ENCODE results near the gene BEX2. TPM values are rescaled to one million over a fixed set of nuclear protein-coding genes. Genes with fewer than 3 reads are reported as not detected.
"Not testable (repeated sequence)": the region's sequence is repeated elsewhere in the genome, so short reads cannot be mapped to it uniquely, and the experiment has no call there.

The BEX2 gene
- total RNA-seq, 1 donor: 32.5 TPM

- H3K4me3 ChIP-seq (ENCODE audit: low read length); H3K4me1 ChIP-seq (ENCODE audit: insufficient read depth, low read length); H3K9me3 ChIP-seq (ENCODE audit: low read depth, low read length); H3K27me3 ChIP-seq (ENCODE audit: insufficient read depth, low read length): not testable (repeated sequence)
Measured at GRCh38 chrX:103305666-103306065, 5.1 kb downstream of the BEX2 start.

- Histone ChIP-seq H3K27me3 (ENCODE audit: insufficient read depth, low read length) (no peaks in the 10 kb centered on the region), H3K9me3 (ENCODE audit: low read depth, low read length) (no peaks in the 10 kb centered on the region), H3K4me1 (ENCODE audit: insufficient read depth, low read length) (no peaks in the 10 kb centered on the region), H3K4me3 (ENCODE audit: low read length) (no peak overlapping the region)
Measured at GRCh38 chrX:103304705-103305104, 6.1 kb downstream of the BEX2 start.

- Histone ChIP-seq H3K4me1 (ENCODE audit: insufficient read depth, low read length) (no peaks in the 10 kb centered on the region), H3K4me3 (ENCODE audit: low read length) (no peak overlapping the region), H3K27me3 (ENCODE audit: insufficient read depth, low read length) (no peaks in the 10 kb centered on the region), H3K9me3 (ENCODE audit: low read depth, low read length) (no peaks in the 10 kb centered on the region)
Measured at GRCh38 chrX:103293118-103293517, 17.7 kb downstream of the BEX2 start.

- H3K9me3 ChIP-seq (ENCODE audit: low read depth, low read length): no peaks in the 10 kb centered on the region
- no peaks in the 10 kb centered on the region for H3K4me1 ChIP-seq (ENCODE audit: insufficient read depth, low read length)
- no peak overlapping the region for H3K4me3 ChIP-seq (ENCODE audit: low read length)
- H3K27me3 ChIP-seq (ENCODE audit: insufficient read depth, low read length): peaks cover 3% of the 10 kb centered on the region
Measured at GRCh38 chrX:103279624-103280023, 31.2 kb downstream of the BEX2 start.

GRCh38 chrX:103276581-103277002 lies 34.2 kb downstream of the BEX2 start, which contains the start of gene TCEAL5:
Gene TCEAL5, minus strand, starts transcription at chrX:103276750. Its CDS starts 2,187 bp downstream, at chrX:103274563.
- Histone ChIP-seq H3K4me3 (ENCODE audit: low read length) (no peak within 1 kb of the TSS), H3K27me3 (ENCODE audit: insufficient read depth, low read length) (peaks cover 3% of the 10 kb centered on the region), H3K9me3 (ENCODE audit: low read depth, low read length) (no peaks in the 10 kb centered on the region), H3K4me1 (ENCODE audit: insufficient read depth, low read length) (no peaks in the 10 kb centered on the region)

- Histone ChIP-seq H3K4me3 (ENCODE audit: low read length) (no peak overlapping the region), H3K4me1 (ENCODE audit: insufficient read depth, low read length) (no peaks in the 10 kb centered on the region)
Measured at GRCh38 chrX:103275947-103276567, 34.7 kb downstream of the BEX2 start.

GRCh38 chrX:103274284-103274683 lies 36.5 kb downstream of the BEX2 start:
- no peak overlapping the region for H3K4me3 ChIP-seq (ENCODE audit: low read length)
- no peaks in the 10 kb centered on the region for H3K9me3 ChIP-seq (ENCODE audit: low read depth, low read length)
- H3K27me3 ChIP-seq (ENCODE audit: insufficient read depth, low read length): peaks cover 7% of the 10 kb centered on the region
- no peaks in the 10 kb centered on the region for H3K4me1 ChIP-seq (ENCODE audit: insufficient read depth, low read length)

More at GRCh38 chrX:103275947-103276567, 34.7 kb downstream of the BEX2 start:
- Histone ChIP-seq H3K9me3 (ENCODE audit: low read depth, low read length) (no peaks in the 10 kb centered on the region), H3K27me3 (ENCODE audit: insufficient read depth, low read length) (peaks cover 3% of the 10 kb centered on the region)

Other genes with a start within 250 kb of the BEX2 start
- gene BEX1, start 246.8 kb downstream of the BEX2 start, total RNA-seq: 0.52 TPM
- 0.73 TPM for gene NXF3, start 217.8 kb downstream of the BEX2 start, total RNA-seq
- gene BEX4, start 95.9 kb downstream of the BEX2 start, total RNA-seq: 38.4 TPM
- gene TCEAL8, start 55.8 kb downstream of the BEX2 start, total RNA-seq: 29.5 TPM
- 0.10 TPM for gene TCEAL5, start 34.2 kb downstream of the BEX2 start, total RNA-seq
- 0.21 TPM for gene TCEAL7, start 19.2 kb upstream of the BEX2 start, total RNA-seq
- 2.5 TPM for gene TCEAL9, start 45.5 kb upstream of the BEX2 start, total RNA-seq
- 38.6 TPM for gene BEX3, start 65.5 kb upstream of the BEX2 start, total RNA-seq
- gene RAB40A, start 208.5 kb upstream of the BEX2 start, total RNA-seq: not detected

All from mononuclear cell (primary cell).